Tibial nerve (tissue), 4 donors: ENCODE measurements around the gene SLC25A47. TPM values are rescaled to one million over a fixed set of nuclear protein-coding genes. Genes with fewer than 3 reads are reported as not detected.

Experiments used
- DNase-seq, 2 donors: peaks; one replicate each; pipeline ENCODE4 v3.0.0-alpha.2; 2019; ENCODE audit warnings: low spot score in 2 of 2
- H3K27ac ChIP-seq, 4 donors: fragments of 200-600 bp; sonication (generic) in 3 of 4; one replicate each; pipeline ENCODE4 v1.5.1; 2017 to 2019; ENCODE audit warnings: mild to moderate bottlenecking in 1 of 4
- H3K27me3 ChIP-seq, 2 donors: fragments of 200-600 bp; sonication (generic) in 1 of 2; one replicate each; pipeline versions ENCODE4 v1.5.1 to v1.6.0; 2017 to 2019
- H3K36me3 ChIP-seq, 3 donors: fragments of 200-600 bp; sonication (generic); one replicate each; pipeline ENCODE4 v1.5.1; 2018 to 2019
- H3K4me1 ChIP-seq, 4 donors: fragments of 200-600 bp; sonication (generic) in 3 of 4; one replicate each; pipeline ENCODE4 v1.5.1; 2017 to 2019
- H3K4me3 ChIP-seq, 4 donors: fragments of 200-600 bp; sonication (generic) in 3 of 4; one replicate each; pipeline ENCODE4 v1.5.1; 2017 to 2019; ENCODE audit warnings: mild to moderate bottlenecking in 1 of 4, moderate library complexity in 1 of 4
- H3K9me3 ChIP-seq, 4 donors: fragments of 200-600 bp; sonication (generic) in 3 of 4; one replicate each; pipeline ENCODE4 v1.5.1; 2017 to 2019
- EP300 ChIP-seq, 2 donors: sonication (generic); formaldehyde crosslinking; IDR thresholded peaks; one replicate each; pipeline ENCODE4 v1.6.1; 2017; ENCODE audit warnings: antibody characterized with exemption in 2 of 2, mild to moderate bottlenecking in 1 of 2
- POLR2A ChIP-seq, 2 donors: fragments of 450-650 bp; IDR thresholded peaks; one replicate each; pipeline ENCODE4 v1.6.1; 2017; ENCODE audit warnings: antibody characterized with exemption in 2 of 2, mild to moderate bottlenecking in 2 of 2, moderate library complexity in 2 of 2
- WGBS, 2 donors: methylation state at CpG; one replicate each; pipeline ENCODE4 v1.1.5; 2018; 5-methylcytosine and 5-hydroxymethylcytosine counted together
- total RNA-seq, 4 donors: library from RNA; depleted of rRNA; stranded (reverse); fragments of >200 nt; gene quantifications; one replicate each; pipeline ENCODE4 v1.1.0, GENCODE V29; 2016
- TF ChIP-seq, protein P1 (sequence below), 5 experiments: fragments of 200-600 bp in 3 of 5; fragments of 450-650 bp in 2 of 5; sonication (generic) in 3 of 5; IDR thresholded peaks; one replicate each; pipeline ENCODE4 v1.5.1; 2016 to 2019; ENCODE audit warnings: antibody characterized with exemption in 5 of 5, mild to moderate bottlenecking in 3 of 5, moderate library complexity in 2 of 5

The SLC25A47 gene
- total RNA-seq, 4 donors from 2014 or later, result 2.5 TPM; not detected in 3

DNA sequence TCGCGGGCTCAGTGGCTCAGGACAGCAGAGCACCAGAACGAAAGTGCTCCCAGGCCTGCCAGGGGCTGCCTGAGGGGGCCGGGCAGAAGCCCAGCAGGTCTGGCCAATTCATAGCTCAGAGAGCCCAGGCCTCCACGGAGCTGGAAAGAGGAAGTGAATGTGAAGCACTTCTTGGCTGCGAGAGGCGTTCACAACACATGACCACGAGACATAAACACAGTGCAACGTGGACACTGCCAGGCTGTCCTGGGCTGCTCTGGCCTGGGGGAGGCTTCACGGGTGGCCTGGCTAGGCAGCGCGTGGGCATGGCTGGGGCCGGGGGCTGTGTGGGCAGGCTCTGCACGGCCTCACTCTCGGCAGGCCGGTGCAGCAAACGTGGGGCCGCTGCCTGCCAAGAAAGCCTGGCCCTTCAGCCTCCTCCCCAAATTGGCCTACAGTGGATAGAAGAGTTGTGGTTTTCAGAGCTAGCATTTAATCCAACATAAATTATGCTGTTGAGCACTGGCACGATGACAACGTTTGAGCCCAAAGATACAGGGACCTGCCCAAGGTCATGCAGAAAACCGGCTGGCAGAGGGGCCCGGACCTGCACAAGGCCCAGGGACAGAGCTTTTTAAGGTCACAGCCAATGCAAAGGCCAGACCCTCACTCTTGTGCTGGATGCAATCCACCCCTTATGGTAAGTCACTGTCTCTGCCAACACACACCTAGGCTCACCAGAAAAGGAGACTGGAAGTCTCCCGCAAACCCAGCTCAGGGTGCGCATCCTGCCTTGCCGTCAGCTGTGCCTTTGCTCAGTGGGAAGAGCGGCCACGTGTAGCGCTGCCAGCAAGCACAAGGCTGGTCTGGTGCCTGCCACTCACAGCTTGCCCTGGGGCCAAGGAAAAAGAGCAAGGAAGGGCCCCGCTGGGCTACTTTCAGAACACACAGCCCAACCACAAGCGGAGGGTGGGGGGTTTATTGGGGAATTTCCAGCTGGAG is 25.5 kb upstream of the SLC25A47 start:
- no peaks in the 10 kb centered on the region for H3K27me3 ChIP-seq
- H3K9me3 ChIP-seq, result no peaks in the 10 kb centered on the region
- peaks cover 0 to 53% (median 19%) of the 10 kb centered on the region in 4 donors for H3K4me1 ChIP-seq
- TF ChIP-seq EP300 (IDR thresholded peaks at IDR 0.05) (peak in 1 of 2 donors; percentile 65), POLR2A (IDR thresholded peaks at IDR 0.05) (no peak)
- TF ChIP-seq, protein P1, sequence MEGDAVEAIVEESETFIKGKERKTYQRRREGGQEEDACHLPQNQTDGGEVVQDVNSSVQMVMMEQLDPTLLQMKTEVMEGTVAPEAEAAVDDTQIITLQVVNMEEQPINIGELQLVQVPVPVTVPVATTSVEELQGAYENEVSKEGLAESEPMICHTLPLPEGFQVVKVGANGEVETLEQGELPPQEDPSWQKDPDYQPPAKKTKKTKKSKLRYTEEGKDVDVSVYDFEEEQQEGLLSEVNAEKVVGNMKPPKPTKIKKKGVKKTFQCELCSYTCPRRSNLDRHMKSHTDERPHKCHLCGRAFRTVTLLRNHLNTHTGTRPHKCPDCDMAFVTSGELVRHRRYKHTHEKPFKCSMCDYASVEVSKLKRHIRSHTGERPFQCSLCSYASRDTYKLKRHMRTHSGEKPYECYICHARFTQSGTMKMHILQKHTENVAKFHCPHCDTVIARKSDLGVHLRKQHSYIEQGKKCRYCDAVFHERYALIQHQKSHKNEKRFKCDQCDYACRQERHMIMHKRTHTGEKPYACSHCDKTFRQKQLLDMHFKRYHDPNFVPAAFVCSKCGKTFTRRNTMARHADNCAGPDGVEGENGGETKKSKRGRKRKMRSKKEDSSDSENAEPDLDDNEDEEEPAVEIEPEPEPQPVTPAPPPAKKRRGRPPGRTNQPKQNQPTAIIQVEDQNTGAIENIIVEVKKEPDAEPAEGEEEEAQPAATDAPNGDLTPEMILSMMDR (IDR thresholded peaks at IDR 0.05), result no peak
- peaks cover 0 to 7% (median 0%) of the 10 kb centered on the region in 3 donors for H3K36me3 ChIP-seq
- WGBS, 2 donors, result 31 to 33% methylated on average over 20 to 30 of the region's 30 CpGs
- H3K4me3 ChIP-seq, result no peak overlapping the region
- peak overlapping the region; percentile 67 to 83 (median 74) for H3K27ac ChIP-seq
- DNase-seq, result peak; percentile 48 to 75

DNA sequence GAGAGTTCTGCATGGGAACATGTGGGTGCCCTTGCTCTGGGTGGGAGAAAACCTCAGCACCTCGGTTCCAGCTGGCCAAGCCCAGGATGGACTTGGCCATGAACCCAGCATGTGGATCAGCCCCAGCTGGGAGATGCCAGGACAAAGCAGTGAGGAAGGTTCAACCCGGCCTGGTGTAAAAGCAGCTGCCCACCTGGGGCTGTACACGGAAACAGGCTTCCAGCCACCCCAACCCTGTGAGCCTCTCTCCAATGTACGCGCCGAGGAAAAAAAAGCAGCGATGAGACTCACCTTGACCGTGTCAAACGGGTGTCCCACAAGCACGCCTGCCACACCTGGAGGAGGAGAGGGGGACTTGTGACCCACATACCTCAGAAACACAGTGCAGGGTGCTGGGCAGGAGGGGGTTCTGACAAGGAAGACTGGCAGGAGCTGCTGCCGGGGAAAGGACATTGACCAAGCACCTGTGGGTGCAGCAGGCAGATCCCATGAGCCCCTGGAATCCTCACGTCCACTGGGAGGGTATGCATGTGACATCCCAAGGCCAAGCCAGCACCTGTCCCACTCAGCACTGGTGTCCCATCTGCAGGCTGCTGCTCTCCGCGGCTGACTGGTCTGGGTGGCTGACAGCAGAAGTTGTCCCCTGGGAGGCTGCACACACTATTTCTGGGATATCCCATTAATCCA is 24.4 kb upstream of the SLC25A47 start:
- Histone ChIP-seq H3K27me3 (no peaks in the 10 kb centered on the region), H3K4me3 (no peak overlapping the region), H3K27ac (peak overlapping the region in 1 of 4 donors; percentile 82), H3K4me1 (peaks cover 0 to 58% (median 19%) of the 10 kb centered on the region in 4 donors), H3K9me3 (no peaks in the 10 kb centered on the region), H3K36me3 (no peaks in the 10 kb centered on the region)
- no peak for DNase-seq
- WGBS, 2 donors, result 88 to 90% methylated on average over 14 of the region's 14 CpGs
- TF ChIP-seq POLR2A (IDR thresholded peaks at IDR 0.05) (no peak), EP300 (IDR thresholded peaks at IDR 0.05) (no peak)
- TF ChIP-seq, protein P1 (IDR thresholded peaks at IDR 0.05), result no peak

DNA sequence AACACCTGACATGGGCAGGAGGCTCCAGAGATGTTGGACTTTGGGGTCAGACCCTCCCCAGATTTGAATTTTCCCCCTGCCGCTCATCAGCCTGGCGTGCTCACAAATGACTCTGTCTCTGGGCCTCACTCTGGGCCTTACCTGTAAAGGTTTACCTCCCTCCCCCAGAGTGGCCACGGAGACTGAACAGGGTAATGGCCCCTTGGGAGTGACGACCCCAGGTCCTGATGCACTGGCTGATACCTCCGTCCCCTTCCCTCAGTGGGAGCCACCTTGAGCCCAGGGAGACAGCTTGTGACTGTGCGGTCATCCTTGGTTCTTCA is 23.9 kb upstream of the SLC25A47 start:
- 88 to 94% methylated on average over 6 of the region's 6 CpGs for WGBS, 2 donors
- Histone ChIP-seq H3K27ac (no peak overlapping the region), H3K27me3 (no peaks in the 10 kb centered on the region), H3K9me3 (no peaks in the 10 kb centered on the region), H3K4me1 (peaks cover 0 to 58% (median 18%) of the 10 kb centered on the region in 4 donors), H3K36me3 (no peaks in the 10 kb centered on the region), H3K4me3 (no peak overlapping the region)
- TF ChIP-seq, protein P1 (IDR thresholded peaks at IDR 0.05), result no peak
- TF ChIP-seq POLR2A (IDR thresholded peaks at IDR 0.05) (no peak), EP300 (IDR thresholded peaks at IDR 0.05) (no peak)
- no peak for DNase-seq

DNA sequence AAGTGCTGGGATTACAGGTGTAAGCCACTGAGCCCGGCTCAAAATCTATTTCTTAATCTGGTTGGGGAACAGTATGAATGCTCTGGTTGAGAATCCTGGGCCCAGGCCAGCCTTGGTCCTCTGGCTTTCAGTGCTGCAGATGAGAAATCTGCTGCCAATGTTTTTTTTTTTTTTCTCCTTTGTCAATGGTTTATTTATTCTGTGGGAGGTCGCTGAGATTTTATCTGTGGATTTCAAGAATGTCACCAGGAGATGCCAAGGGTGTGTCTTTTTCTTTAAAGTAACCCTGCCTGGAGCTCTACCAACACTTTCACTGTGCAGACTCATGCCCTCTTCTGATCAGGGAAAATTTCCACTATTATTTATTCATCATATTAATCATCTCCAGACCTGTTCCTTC is 20.5 kb upstream of the SLC25A47 start:
- 39% methylated on average over 2 of the region's 2 CpGs for WGBS, 2 donors
- H3K9me3 ChIP-seq, result no peaks in the 10 kb centered on the region
- TF ChIP-seq POLR2A (IDR thresholded peaks at IDR 0.05) (no peak), EP300 (IDR thresholded peaks at IDR 0.05) (no peak)
- TF ChIP-seq, protein P1 (IDR thresholded peaks at IDR 0.05), result no peak
- H3K27ac ChIP-seq, result no peak overlapping the region
- DNase-seq, result no peak
- H3K4me1 ChIP-seq, result peaks cover 0 to 48% (median 23%) of the 10 kb centered on the region in 4 donors
- H3K27me3 ChIP-seq, result no peaks in the 10 kb centered on the region
- no peak overlapping the region for H3K4me3 ChIP-seq
- no peaks in the 10 kb centered on the region for H3K36me3 ChIP-seq

DNA sequence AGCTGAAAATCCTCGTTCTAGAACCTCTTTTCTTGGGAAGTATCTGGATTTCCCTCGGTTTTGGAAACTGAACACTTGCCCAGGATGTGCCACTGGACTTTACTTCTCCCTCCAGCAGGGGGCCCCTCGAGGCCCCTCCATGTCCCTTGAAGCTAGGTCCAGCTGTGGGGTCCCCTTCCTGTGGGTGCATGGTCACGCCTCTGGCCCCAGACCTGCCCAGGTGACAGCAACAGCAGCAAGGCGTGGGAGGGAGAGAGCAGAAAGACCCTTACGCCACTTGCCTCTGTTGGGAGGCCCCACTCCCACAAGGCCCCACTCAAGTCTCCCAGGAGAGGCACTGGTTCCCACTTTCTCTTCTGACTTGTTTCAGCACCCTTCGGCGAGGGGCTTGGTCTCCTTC is 20.0 kb upstream of the SLC25A47 start:
- Histone ChIP-seq H3K27me3 (no peaks in the 10 kb centered on the region), H3K4me3 (no peak overlapping the region), H3K4me1 (peaks cover 0 to 48% (median 24%) of the 10 kb centered on the region in 4 donors), H3K9me3 (no peaks in the 10 kb centered on the region), H3K27ac (peak overlapping the region in 1 of 4 donors; percentile 97), H3K36me3 (no peaks in the 10 kb centered on the region)
- WGBS, 2 donors, result 57 to 68% methylated on average over 7 to 8 of the region's 8 CpGs
- TF ChIP-seq, protein P1 (IDR thresholded peaks at IDR 0.05), result peak; percentile 26 to 48 (median 44)
- TF ChIP-seq EP300 (IDR thresholded peaks at IDR 0.05) (no peak), POLR2A (IDR thresholded peaks at IDR 0.05) (no peak)
- no peak for DNase-seq
